Measurements from ENCODE around the gene PELI2.

Gene PELI2

DNA sequence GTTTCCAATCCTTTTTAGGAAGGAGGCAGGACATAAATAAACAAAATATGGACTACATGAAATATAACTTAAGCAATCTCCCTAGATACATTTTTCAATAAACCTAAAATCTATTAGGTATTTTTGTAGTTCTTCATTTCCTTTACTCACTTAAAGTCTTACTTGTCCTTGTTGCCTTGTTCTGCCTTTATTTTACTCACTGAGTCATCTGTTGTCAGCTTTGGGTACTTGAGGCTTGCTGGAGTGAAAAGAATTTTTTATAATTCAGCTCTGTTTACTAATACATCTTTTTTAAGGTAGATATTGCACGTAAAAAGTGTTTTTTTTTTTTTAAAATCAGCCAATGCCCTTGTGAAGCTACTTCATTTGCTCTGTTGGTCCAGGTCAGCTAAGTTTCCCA, 216.2 kb downstream of the PELI2 start:
- no peak for DNase-seq (ENCODE audit: low read depth in 1 of 2, low spot score in 1 of 2)

DNA sequence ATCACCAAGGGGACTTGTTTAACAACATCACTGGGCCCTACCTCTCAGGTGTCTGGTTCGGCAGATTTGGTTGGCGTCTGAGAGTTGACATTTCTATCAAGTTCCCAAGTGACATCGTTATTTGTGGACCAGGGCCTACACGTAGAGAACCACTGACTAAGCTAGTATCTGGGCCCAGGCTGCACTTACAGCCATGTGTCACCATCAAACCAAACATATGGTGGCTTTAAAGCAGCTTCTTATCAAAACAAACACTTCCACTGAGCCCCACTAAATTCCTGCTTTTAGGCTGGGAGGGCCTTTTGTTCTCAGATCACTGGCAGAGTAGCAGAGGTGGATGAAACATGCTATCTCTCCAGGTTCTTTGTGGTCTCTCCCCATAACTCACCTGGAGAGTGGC, 220.5 kb downstream of the PELI2 start:
- DNase-seq (ENCODE audit: low read depth in 1 of 2, low spot score in 1 of 2): no peak

DNA sequence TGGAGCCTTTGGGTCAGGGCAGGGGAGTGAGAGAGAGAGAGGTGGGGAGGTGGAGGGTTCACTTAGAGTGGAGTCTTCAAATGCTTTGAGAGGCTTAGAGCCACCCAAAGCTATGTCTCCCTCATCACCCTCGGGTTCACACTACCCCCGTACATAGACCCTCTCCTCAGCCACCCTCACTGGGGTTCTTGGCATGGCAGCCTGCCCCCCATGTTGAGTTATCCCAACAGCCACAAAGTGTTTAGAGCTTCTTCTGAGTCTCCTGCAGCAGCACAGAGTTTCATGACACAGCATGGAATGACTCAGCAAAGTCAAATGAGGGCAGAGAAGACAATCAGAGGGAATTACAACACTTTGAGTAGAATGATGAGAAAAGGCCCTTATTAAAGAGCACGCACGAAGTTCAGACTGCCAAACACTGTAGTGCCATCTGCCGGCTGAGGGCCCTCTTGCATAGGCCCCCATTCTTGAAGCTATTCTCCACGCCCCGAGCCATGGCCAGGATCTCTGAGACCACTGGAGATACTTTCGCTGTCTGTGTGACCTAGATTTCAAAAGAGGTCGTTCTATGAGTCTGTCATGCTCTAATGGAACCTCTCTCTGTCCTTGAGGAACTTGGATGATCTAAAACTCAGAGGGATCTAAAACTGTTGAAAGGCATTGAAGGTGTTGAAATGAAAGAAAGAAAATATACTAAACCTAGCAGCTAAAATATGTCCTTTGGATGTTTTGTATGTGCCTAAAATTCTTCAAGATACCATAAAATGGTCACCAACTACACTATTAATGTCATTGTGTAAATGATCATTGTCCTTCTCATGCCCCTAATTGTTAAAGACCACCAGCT, 221.9 kb downstream of the PELI2 start:
- peak; percentile 16 to 30 for DNase-seq (ENCODE audit: low read depth in 1 of 2, low spot score in 1 of 2)

DNA sequence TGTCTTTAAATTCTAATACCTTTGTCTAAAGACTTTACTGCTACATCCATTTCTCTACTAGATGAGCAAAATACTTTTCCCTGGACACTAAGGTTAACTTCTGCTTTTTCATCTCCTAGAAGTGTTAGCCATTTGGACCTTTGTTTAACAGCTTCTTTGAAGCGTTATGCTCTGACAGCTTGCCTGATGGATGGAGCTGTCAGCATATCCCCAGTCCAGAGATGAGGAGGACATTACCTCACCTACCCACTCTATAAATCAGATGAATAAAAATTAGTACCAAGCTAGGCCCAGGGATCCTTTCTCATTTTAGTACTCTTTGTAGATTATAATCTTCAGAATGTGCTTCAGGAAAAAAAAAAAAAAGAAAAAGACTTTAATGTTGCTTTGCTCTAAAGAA, 222.7 kb downstream of the PELI2 start:
- DNase-seq (ENCODE audit: low read depth in 1 of 2, low spot score in 1 of 2): no peak

DNA sequence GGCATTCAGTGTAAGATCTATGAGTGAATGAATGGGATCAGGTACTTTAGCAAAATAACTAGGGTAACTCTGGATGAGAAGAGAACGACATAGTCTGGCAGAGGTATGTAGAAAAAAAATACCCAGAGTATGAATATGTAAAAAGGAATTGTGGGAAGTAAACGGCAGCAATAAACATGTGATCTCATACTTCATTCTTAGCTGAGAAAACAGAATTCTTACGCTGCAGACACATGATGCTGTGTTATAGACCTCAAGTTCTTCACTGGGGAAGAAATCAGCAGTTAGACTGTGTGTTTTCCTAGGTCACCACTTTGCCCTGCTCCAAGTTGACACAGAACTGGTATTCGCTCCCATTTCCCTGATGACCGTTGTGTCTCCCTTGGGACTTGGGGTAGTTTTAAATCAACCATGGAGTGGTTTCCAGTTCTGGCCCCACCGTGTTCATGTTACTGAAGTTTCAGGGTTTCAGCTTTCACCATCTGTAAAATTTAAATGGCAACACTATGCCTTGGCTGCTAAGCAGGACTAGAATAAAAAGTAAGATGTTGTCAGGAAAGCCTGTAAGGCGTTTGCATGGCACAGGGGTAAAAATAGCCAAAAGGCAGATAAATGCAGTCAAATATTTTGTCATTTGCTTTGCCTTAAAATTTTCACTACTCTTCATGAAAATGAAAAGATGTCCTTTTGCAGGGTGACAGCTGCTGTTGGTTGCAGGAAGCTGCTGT, 223.7 kb downstream of the PELI2 start:
- DNase-seq (ENCODE audit: low read depth in 1 of 2, low spot score in 1 of 2): no peak

DNA sequence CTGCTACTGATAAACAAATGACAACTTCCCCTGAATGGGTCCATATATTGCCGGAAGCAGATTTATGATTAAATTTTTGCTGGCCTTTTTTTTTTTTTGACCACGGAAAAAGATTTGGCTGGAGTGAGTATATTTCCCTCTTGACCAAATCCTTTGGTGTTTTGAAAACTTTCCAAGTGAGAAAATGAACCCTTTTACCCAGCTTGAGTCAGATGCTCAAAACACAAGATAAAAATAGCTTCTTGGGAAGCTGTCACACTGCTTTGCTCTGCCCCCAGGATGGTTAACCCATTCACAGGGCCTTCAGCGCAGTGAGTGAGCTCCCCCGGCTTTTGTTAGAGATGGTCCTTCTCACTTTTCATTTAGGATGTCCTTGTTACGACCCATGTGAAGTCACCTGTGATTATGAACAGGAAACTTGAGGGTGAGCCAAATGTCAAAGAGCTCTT, 224.3 kb downstream of the PELI2 start:
- DNase-seq (ENCODE audit: low read depth in 1 of 2, low spot score in 1 of 2): no peak

DNA sequence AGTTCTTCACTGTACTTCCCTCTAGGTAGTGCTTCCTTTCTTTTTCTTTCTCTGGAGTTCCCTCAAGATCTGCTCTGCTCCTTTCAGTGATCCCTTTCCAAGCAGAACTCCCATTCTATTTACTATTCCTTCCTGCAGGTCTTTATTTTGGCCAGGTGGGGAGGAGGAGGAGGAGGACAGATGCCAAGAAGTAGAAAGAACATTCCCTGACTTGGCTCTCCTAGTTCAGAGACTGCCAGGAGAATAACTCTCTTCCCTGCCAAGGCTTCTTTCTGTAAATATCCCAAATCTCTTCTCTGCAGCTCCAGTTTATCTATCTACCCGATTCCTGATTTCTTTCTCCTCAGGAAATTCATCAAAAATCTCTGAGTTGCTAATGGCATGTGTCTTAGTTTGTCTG, 231.7 kb downstream of the PELI2 start:
- no peak for DNase-seq (ENCODE audit: low read depth in 1 of 2, low spot score in 1 of 2)
